Activated naive CD4-positive, alpha-beta T cell treated with anti-CD3 and anti-CD28 coated beads, Interleukin-2, amount 50 U/mL, for 24 hours (primary cell): ENCODE results near the gene SPINK4.

Experiments
- H3K27ac Mint-ChIP-seq: one replicate; pipeline ENCODE4 v1.8.0; 2021; ENCODE audit warnings: mild to moderate bottlenecking, mixed read lengths
- H3K27me3 Mint-ChIP-seq: one replicate; pipeline ENCODE4 v1.8.0; 2021; ENCODE audit warnings: mixed read lengths
- H3K36me3 Mint-ChIP-seq: one replicate; pipeline ENCODE4 v1.8.0; 2021; ENCODE audit warnings: mixed read lengths
- H3K4me1 Mint-ChIP-seq: one replicate; pipeline ENCODE4 v1.8.0; 2021; ENCODE audit warnings: mixed read lengths
- H3K4me3 Mint-ChIP-seq: one replicate; pipeline ENCODE4 v1.8.0; 2021; ENCODE audit warnings: mild to moderate bottlenecking, mixed read lengths
- H3K9me3 Mint-ChIP-seq: one replicate; pipeline ENCODE4 v1.8.0; 2021; ENCODE audit warnings: mixed read lengths

SPINK4 gene, protein sequence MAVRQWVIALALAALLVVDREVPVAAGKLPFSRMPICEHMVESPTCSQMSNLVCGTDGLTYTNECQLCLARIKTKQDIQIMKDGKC

GRCh38 chr9:33239921-33240320, at the start of gene SPINK4:
SPINK4 (plus strand) TSS chr9:33240167; CDS start chr9:33240209, 42 bp downstream.
- Mint-ChIP-seq H3K4me3 (no peak within 1 kb of the TSS), H3K9me3 (no peaks in the 10 kb centered on the region), H3K36me3 (no peaks in the 10 kb centered on the region), H3K27me3 (peaks cover 2% of the 10 kb centered on the region), H3K4me1 (peaks cover 4% of the 10 kb centered on the region), H3K27ac (peak within 1 kb of the TSS; percentile 83)

- Mint-ChIP-seq H3K4me1 (no peaks in the 10 kb centered on the region), H3K27me3 (no peaks in the 10 kb centered on the region), H3K4me3 (no peak overlapping the region), H3K9me3 (no peaks in the 10 kb centered on the region), H3K36me3 (no peaks in the 10 kb centered on the region), H3K27ac (no peak overlapping the region)
Observed at GRCh38 chr9:33192493-33193255, 47.3 kb upstream of the SPINK4 start.

- H3K4me3 Mint-ChIP-seq, result no peak overlapping the region
- no peaks in the 10 kb centered on the region for H3K36me3 Mint-ChIP-seq
- no peaks in the 10 kb centered on the region for H3K9me3 Mint-ChIP-seq
- H3K4me1 Mint-ChIP-seq, result no peaks in the 10 kb centered on the region
- no peak overlapping the region for H3K27ac Mint-ChIP-seq
- no peaks in the 10 kb centered on the region for H3K27me3 Mint-ChIP-seq
Observed at GRCh38 chr9:33193818-33194217, 46.1 kb upstream of the SPINK4 start.

DNA sequence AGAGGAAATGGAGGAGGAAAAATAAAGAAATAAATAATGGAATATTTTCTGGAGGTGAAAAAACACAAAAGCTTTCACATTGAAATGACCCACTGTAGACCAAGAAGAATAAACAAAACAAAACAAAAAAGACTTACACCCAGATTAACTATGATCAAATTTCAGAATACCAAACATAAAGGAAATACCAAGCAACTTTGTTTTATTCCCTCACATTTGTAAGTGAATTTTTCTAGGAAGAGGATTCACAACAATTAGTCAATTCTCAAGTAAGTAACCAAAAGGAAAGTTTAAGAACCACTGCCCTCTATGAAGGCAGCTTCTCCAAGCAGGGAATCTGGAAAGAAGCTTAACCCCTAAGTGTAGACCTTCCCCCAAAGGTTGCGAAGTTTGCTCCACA, 43.2 kb upstream of the SPINK4 start:
- no peak overlapping the region for H3K27ac Mint-ChIP-seq
- H3K4me1 Mint-ChIP-seq, result no peaks in the 10 kb centered on the region
- H3K27me3 Mint-ChIP-seq, result no peaks in the 10 kb centered on the region
- H3K9me3 Mint-ChIP-seq, result no peaks in the 10 kb centered on the region
- no peak overlapping the region for H3K4me3 Mint-ChIP-seq
- no peaks in the 10 kb centered on the region for H3K36me3 Mint-ChIP-seq

GRCh38 chr9:33197279-33198152, 42.5 kb upstream of the SPINK4 start:
- Mint-ChIP-seq H3K4me1 (no peaks in the 10 kb centered on the region), H3K4me3 (no peak overlapping the region), H3K27ac (no peak overlapping the region), H3K27me3 (no peaks in the 10 kb centered on the region), H3K36me3 (no peaks in the 10 kb centered on the region), H3K9me3 (no peaks in the 10 kb centered on the region)

DNA sequence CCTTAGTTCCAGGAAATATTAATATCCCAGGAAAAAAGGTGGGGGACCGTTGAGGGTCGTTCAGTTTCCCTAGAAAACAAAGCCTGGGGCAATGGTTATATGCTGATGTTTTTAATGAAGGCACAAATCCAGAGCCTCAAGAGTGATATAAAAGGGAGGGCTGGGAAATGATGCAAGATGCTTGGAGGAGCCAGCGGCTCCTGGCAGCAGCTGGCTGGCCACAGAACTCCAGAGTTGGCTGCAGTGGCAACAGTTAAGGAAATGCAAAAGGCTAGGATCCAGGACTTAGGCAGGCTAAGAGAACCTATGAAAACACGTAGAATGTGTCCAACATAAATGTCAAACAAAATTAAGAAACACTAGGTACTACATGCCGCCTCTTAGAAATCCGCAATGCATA, 41.8 kb upstream of the SPINK4 start:
- H3K36me3 Mint-ChIP-seq, result no peaks in the 10 kb centered on the region
- H3K27me3 Mint-ChIP-seq, result no peaks in the 10 kb centered on the region
- no peaks in the 10 kb centered on the region for H3K4me1 Mint-ChIP-seq
- H3K9me3 Mint-ChIP-seq, result no peaks in the 10 kb centered on the region
- H3K27ac Mint-ChIP-seq, result no peak overlapping the region
- no peak overlapping the region for H3K4me3 Mint-ChIP-seq

GRCh38 chr9:33202018-33202417, 37.9 kb upstream of the SPINK4 start:
- H3K4me3 Mint-ChIP-seq, result no peak overlapping the region
- no peaks in the 10 kb centered on the region for H3K4me1 Mint-ChIP-seq

DNA sequence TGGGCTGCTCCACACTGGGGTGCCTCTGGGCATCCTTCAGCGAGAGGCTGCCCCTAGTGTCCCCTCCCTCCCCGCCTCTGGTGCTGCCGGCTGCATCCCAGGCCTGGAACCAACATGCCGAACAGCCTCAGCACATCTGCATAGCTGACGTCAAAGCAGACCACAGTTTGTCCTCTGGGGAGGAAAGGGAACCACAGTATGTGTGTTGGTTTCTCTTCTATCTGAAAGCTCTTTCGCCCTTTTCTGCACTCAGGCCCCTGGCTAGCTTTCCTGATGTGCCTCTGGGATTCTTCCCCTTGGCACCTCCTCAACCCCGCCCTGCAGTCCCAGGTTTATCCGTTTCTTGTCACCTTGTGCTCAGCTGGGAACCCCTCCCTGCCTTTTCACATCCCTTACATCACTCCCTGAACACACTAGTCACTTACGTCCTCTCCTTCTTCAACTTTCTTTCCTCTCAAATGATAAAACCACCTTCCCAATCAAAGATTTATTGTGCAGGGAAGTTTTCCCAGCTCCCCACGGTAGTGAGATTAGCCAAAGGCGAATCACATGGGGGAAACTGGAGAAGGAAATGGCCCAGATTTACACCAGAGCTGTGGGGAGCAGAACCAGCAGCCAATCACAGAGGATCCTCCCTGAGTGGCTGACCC, 37.3 kb upstream of the SPINK4 start:
- Mint-ChIP-seq H3K27me3 (peaks cover 2% of the 10 kb centered on the region), H3K9me3 (no peaks in the 10 kb centered on the region)

More at GRCh38 chr9:33202018-33202417, 37.9 kb upstream of the SPINK4 start:
- H3K27me3 Mint-ChIP-seq, result peaks cover 2% of the 10 kb centered on the region
- no peak overlapping the region for H3K27ac Mint-ChIP-seq
- H3K9me3 Mint-ChIP-seq, result no peaks in the 10 kb centered on the region
- no peaks in the 10 kb centered on the region for H3K36me3 Mint-ChIP-seq

DNA sequence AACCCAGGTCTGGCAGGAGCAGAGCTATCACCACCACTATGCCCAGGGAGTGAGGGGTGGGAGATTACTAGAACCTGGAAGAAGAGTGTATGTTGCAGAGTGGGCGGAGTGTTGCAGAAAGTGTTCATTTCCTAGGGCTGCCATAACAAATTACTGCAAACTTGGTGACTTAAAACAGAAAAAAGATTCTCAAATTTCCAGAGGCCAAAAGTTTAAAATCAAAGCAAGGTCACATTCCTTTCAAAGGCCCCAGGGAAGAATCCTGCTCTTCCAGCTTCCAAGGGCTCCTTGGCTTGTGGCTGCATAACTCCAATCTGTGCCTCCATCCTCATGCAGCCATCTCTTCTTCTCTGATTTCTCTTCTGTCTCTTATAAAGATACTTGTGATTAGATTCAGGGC, 30.6 kb upstream of the SPINK4 start:
- Mint-ChIP-seq H3K4me1 (no peaks in the 10 kb centered on the region), H3K4me3 (no peak overlapping the region), H3K9me3 (no peaks in the 10 kb centered on the region), H3K27ac (no peak overlapping the region), H3K36me3 (no peaks in the 10 kb centered on the region), H3K27me3 (peaks cover 2% of the 10 kb centered on the region)

More for the DNA sequence above, 37.3 kb upstream of the SPINK4 start:
- no peaks in the 10 kb centered on the region for H3K4me1 Mint-ChIP-seq
- no peak overlapping the region for H3K4me3 Mint-ChIP-seq
- H3K27ac Mint-ChIP-seq, result no peak overlapping the region
- H3K36me3 Mint-ChIP-seq, result no peaks in the 10 kb centered on the region

DNA sequence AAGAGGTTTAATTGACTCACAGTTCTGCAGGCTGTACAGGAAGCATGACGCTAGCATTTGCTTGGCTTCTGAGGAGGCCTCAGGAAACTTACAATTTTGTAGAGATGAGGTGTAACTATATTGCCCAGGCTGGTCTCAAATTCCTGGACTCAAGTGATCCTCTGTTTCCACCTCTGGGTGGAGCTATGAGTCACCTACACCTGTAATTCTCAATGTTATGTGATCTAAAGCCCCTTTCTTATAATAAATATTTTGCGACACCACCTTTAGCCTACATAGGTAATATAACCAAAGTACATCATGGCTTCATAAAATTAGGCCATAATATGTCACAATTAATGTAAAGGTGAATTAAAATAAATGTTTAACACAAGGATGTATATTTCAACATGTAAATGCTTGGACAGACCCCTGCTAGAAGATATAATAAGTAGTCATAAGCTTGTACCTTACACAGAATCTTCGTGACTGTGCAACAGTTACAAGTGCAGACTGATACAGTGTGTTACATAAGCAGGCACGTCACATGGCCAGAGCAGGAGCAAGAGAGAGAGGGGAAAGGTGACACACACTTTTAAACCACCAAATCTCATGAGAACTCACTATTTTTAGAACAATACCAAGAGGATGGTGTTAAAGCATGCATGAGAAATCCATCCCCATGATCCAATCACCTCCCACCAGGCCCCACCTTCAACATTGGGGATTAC, 29.8 kb upstream of the SPINK4 start:
- Mint-ChIP-seq H3K9me3 (no peaks in the 10 kb centered on the region), H3K27ac (no peak overlapping the region), H3K36me3 (no peaks in the 10 kb centered on the region), H3K4me3 (no peak overlapping the region), H3K4me1 (no peaks in the 10 kb centered on the region), H3K27me3 (peaks cover 2% of the 10 kb centered on the region)

DNA sequence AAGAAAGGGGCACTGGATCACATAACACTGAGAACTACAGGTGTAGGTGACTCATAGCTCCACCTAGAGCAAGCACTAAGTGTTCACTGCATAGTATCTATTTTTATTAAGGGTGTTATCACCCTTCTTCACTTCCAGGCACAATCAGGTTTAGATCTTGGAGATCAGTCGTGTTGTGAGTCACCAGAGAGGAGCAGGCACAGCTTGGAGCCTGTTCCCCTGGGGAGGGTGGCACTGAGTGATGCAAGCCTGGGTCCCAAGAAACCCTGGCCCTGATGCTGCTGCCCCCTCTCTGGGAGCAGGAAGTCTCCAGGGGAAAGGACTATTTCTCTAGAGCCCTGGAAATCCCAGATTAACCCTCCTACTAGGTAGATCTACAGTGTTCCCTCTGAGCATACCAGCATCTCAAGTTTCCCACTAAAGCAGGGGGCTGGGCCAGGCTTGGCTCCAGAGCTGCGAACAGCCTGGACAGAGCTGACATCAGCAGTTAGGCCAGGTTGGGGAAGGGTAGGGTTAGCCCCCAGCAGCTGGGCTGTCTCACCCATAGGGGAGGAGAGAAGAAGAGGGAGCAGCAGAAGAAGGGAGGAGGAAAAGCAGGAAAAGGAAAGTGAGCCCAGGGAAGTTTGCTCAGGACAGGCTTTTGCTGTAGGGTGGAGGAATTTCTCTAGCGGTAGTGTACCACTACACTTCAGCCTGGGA, 28.1 kb upstream of the SPINK4 start:
- Mint-ChIP-seq H3K4me3 (no peak overlapping the region), H3K4me1 (no peaks in the 10 kb centered on the region), H3K27me3 (peaks cover 2% of the 10 kb centered on the region), H3K36me3 (no peaks in the 10 kb centered on the region), H3K9me3 (no peaks in the 10 kb centered on the region), H3K27ac (peak overlapping the region; percentile 24)

DNA sequence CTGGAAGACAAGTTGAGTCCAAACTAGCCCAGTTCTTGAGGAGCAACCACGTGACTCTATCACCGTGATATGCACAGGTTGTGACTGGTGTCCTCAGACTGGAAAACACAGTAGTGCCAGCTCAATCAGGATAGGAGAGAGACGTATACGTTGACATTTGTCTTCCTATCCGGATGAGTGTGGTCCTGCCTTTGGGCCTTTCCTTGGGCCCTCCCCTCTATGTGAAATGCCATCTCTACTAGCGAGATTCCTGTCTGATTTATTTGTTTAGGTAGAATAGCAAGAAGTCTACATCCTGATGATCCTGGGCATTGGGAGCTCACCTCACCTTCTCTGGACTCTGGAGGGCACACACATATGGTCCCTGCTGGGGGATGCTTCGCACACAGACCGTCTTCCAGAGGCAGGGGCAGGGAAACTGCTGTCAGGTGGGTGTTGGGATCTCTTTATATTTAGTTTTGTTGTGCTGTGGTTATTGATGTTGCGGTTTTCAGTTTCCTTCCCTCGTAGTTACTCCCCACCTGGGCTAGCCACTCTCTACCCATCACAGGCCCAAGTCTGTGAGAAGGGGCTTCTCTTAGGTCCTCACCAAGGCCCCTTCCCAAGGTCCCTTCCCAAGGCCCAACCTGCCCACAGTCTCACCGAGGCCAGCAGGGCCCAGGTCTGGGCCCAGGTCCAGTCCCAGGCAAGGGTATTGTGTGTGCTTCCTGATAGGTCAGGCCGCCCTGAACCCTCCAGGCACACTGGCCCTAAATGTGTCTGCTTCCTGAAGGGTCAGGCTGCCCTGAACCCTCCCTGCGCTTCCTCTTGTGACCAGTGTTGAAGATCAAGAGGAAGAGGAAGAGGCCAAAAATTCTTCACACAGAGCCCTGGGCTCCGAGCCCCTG, 19.0 kb upstream of the SPINK4 start:
- Mint-ChIP-seq H3K9me3 (no peaks in the 10 kb centered on the region), H3K27me3 (no peaks in the 10 kb centered on the region), H3K36me3 (no peaks in the 10 kb centered on the region), H3K4me1 (peaks cover 14% of the 10 kb centered on the region), H3K4me3 (no peak overlapping the region), H3K27ac (no peak overlapping the region)

DNA sequence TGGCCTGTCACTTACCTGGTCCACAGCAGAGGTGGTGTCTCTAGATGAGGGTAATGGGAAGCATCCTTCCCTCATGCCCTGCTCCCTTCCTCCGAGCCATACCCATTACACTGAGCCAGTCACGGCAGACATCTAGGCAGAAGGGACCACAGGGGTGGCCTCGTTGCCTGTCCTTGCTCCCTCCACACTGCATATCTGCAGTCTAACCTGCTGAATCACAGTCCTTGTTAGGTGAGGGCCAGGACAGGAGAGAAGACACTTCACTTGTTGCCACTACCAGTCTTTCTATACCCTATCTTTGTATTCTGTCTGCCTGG, 18.4 kb upstream of the SPINK4 start:
- Mint-ChIP-seq H3K27ac (no peak overlapping the region), H3K9me3 (no peaks in the 10 kb centered on the region), H3K36me3 (no peaks in the 10 kb centered on the region), H3K27me3 (no peaks in the 10 kb centered on the region), H3K4me3 (no peak overlapping the region), H3K4me1 (peaks cover 15% of the 10 kb centered on the region)

DNA sequence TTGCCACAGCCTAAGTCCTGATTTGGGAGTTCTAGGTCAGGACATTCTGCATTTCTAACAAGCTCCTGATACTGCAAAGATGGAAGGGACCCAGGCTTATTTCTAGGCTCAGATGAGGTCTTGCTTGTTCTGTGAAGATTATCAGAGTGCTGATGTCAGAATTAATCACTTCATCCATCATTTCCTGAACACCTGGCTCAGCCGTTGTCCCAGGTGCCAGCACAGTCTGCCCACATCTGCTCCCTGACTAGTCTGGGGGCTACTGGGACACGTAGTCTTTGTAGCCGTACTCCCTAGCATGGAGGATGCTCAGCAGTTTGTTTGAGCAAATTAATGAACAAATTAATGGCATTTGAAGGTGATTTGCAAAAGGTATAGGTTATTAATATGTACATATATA, 17.9 kb upstream of the SPINK4 start:
- no peaks in the 10 kb centered on the region for H3K9me3 Mint-ChIP-seq
- H3K27me3 Mint-ChIP-seq, result no peaks in the 10 kb centered on the region
- peaks cover 15% of the 10 kb centered on the region for H3K4me1 Mint-ChIP-seq
- H3K4me3 Mint-ChIP-seq, result no peak overlapping the region
- no peaks in the 10 kb centered on the region for H3K36me3 Mint-ChIP-seq
- H3K27ac Mint-ChIP-seq, result no peak overlapping the region
